SK-N-MC (cell line): ENCODE results near the gene IQCE.

Experiments used
- EZH2 ChIP-seq: fragments of 200-600 bp; sonication (generic); IDR thresholded peaks from one replicate; pipeline ENCODE4 v1.6.1; 2017; ENCODE audit warnings: antibody characterized with exemption
- POLR2AphosphoS5 ChIP-seq: IDR thresholded peaks from 2 replicates; pipeline ENCODE4 v1.6.1; 2012; ENCODE audit warnings: mild to moderate bottlenecking, low read depth, low read length, borderline replicate concordance

- TF ChIP-seq EZH2 (no peak), POLR2AphosphoS5 (no peak)
These were observed 53.1 kb downstream of the IQCE start for GRCh38 chr7:2611922-2612321.
